Endothelial cell of umbilical vein (primary cell): ENCODE data around the gene IQSEC3. TPM values are rescaled to one million over a fixed set of nuclear protein-coding genes. Genes with fewer than 3 reads are reported as not detected.

Experiments
- BruUV-seq: library from RNA; stranded (reverse); fragments of 400-500 nt; replicated peaks from 2 replicates; lab custom pipeline; 2021; lab: Mats Ljungman, UMichigan
- CTCF ChIA-PET: fragments of 300-600, 350-600 bp; sonication (Branson Sonifier 250); formaldehyde crosslinking; loops from one replicate; lab custom pipeline; 2021; ENCODE audit warnings: antibody characterized with exemption, inconsistent platforms; lab: Charles Lee
- POLR2A ChIA-PET: fragments of 300-600, 350-600 bp; sonication (Branson Sonifier 250); formaldehyde crosslinking; loops from one replicate; lab custom pipeline; 2021; ENCODE audit warnings: antibody characterized with exemption, inconsistent platforms; lab: Charles Lee
- DNase-seq: peaks from one replicate; pipeline ENCODE4 v3.0.0-alpha.2; 2011; ENCODE audit warnings: low read depth, low spot score
- FAIRE-seq: peaks from 2 replicates; lab custom pipeline; 2011; peaks lifted over from hg19 to GRCh38; lab: Jason Lieb, UNC
- H2AFZ ChIP-seq: 2 replicates; pipeline ENCODE4 v1.6.0; 2012; ENCODE audit warnings: low read depth, low read length, control low read depth, inconsistent platforms
- H3K27ac ChIP-seq: 2 replicates; pipeline ENCODE4 v1.5.1; 2011; ENCODE audit warnings: low read depth, mild to moderate bottlenecking, control low read depth, low read length, moderate library complexity; ENCODE audit not compliant: insufficient read depth
- H3K27me3 ChIP-seq, 2 experiments: 2 replicates each; pipeline versions ENCODE4 v1.6.0 to v1.6.1; 2011; ENCODE audit warnings: low read length in 2 of 2, mixed read lengths in 1 of 2; ENCODE audit not compliant: control insufficient read depth in 2 of 2, insufficient read depth in 2 of 2
- H3K36me3 ChIP-seq, 2 experiments: 2 replicates in 1 of 2; 3 replicates in 1 of 2; pipeline ENCODE4 v1.5.1; 2011; ENCODE audit warnings: low read length in 2 of 2, mild to moderate bottlenecking in 1 of 2, moderate library complexity in 1 of 2; ENCODE audit not compliant: control insufficient read depth in 2 of 2, insufficient read depth in 2 of 2; ENCODE audit errors: extremely low read depth in 1 of 2
- H3K4me1 ChIP-seq: 3 replicates; pipeline ENCODE4 v1.5.1; 2011; ENCODE audit warnings: mild to moderate bottlenecking, low read length; ENCODE audit not compliant: control insufficient read depth, insufficient read depth; ENCODE audit errors: extremely low read depth
- H3K4me2 ChIP-seq: 2 replicates; pipeline ENCODE4 v1.6.1; 2011; ENCODE audit warnings: low read length, control low read depth, mixed read lengths; ENCODE audit not compliant: insufficient read depth
- H3K4me3 ChIP-seq, 3 experiments: fragments of 200-600 bp in 1 of 3; sonication (generic), shearing (Covaris generic) in 1 of 3; replicated peaks in 1 of 3; 2 replicates each; pipeline ENCODE4 v1.5.1; 2011 to 2016; ENCODE audit warnings: control low read depth in 3 of 3, low read length in 3 of 3, mild to moderate bottlenecking in 2 of 3, inconsistent platforms in 1 of 3, low read depth in 1 of 3, moderate library complexity in 1 of 3; ENCODE audit not compliant: insufficient read depth in 1 of 3
- H3K79me2 ChIP-seq: 2 replicates; pipeline ENCODE4 v1.6.0; 2012; ENCODE audit warnings: low read length, inconsistent platforms; ENCODE audit not compliant: control insufficient read depth, insufficient read depth
- H3K9ac ChIP-seq: replicated peaks from 2 replicates; pipeline ENCODE3; 2011; ENCODE audit warnings: low read length, control low read depth; ENCODE audit not compliant: insufficient read depth; ENCODE audit errors: extremely low read depth
- H3K9me1 ChIP-seq: replicated peaks from 3 replicates; pipeline ENCODE4 v1.6.0; 2011; ENCODE audit warnings: mild to moderate bottlenecking, low read length; ENCODE audit not compliant: control insufficient read depth, insufficient read depth; ENCODE audit errors: extremely low read depth
- H3K9me3 ChIP-seq: replicated peaks from 2 replicates; pipeline ENCODE4 v1.5.1; 2012; ENCODE audit warnings: low read length, inconsistent platforms; ENCODE audit not compliant: control insufficient read depth, insufficient read depth
- H4K20me1 ChIP-seq: replicated peaks from 2 replicates; pipeline ENCODE3; 2011; ENCODE audit warnings: mild to moderate bottlenecking, low read length; ENCODE audit not compliant: control insufficient read depth, insufficient read depth; ENCODE audit errors: extremely low read depth
- CTCF ChIP-seq, 2 donors: IDR thresholded peaks; 1 replicate in 1 of 2; 2 replicates in 1 of 2; pipeline ENCODE4 v1.5.1; 2011; ENCODE audit warnings: low read length in 2 of 2, mild to moderate bottlenecking in 2 of 2, moderate library complexity in 2 of 2, control low read depth in 1 of 2, inconsistent platforms in 1 of 2, low read depth in 1 of 2; ENCODE audit not compliant: insufficient read depth in 1 of 2; ENCODE audit errors: extremely low read depth in 1 of 2
- EZH2 ChIP-seq: IDR thresholded peaks from 2 replicates; pipeline ENCODE4 v1.6.1; 2012; ENCODE audit warnings: borderline replicate concordance, low read depth, mild to moderate bottlenecking, moderate library complexity, low read length, inconsistent platforms; ENCODE audit not compliant: severe bottlenecking
- FOS ChIP-seq: IDR thresholded peaks from 2 replicates; pipeline ENCODE4 v1.6.1; 2011; ENCODE audit warnings: mild to moderate bottlenecking, low read length, moderate library complexity, borderline replicate concordance; ENCODE audit not compliant: insufficient read depth
- GATA2 ChIP-seq: IDR thresholded peaks from 2 replicates; pipeline ENCODE4 v1.7.0; 2011; ENCODE audit warnings: low read depth, mild to moderate bottlenecking, moderate library complexity, mixed read lengths, low read length; ENCODE audit not compliant: insufficient read length, insufficient read depth
- JUN ChIP-seq: IDR thresholded peaks from 2 replicates; pipeline ENCODE4 v1.6.1; 2011; ENCODE audit warnings: borderline replicate concordance, low read depth; ENCODE audit not compliant: insufficient read length, insufficient read depth
- MAX ChIP-seq: IDR thresholded peaks from 2 replicates; pipeline ENCODE4 v1.6.1; 2011; ENCODE audit not compliant: insufficient read depth, insufficient read length
- MYC ChIP-seq: IDR thresholded peaks from one replicate; pipeline ENCODE4 v1.6.1; 2011; ENCODE audit warnings: mild to moderate bottlenecking, low read depth, low read length
- POLR2A ChIP-seq: IDR thresholded peaks from 2 replicates; pipeline ENCODE4 v1.6.1; 2012; ENCODE audit warnings: low read depth, mild to moderate bottlenecking, control low read depth, low read length
- POLR2AphosphoS5 ChIP-seq: IDR thresholded peaks from 2 replicates; pipeline ENCODE4 v1.6.1; 2012; ENCODE audit warnings: low read depth, mild to moderate bottlenecking, control low read depth, low read length, moderate library complexity; ENCODE audit not compliant: insufficient read depth
- dilution Hi-C: fragments of 300-500 bp; cut with MboI; formaldehyde crosslinking; loops from one replicate; pipeline ENCODE4 v1.15.0; 2019; ENCODE audit warnings: low sequenced_read_pairs; ENCODE audit not compliant: extremely low pct_ligation_motif_present
- intact Hi-C: fragments of 100-400 bp; cut with micrococcal nuclease; formaldehyde crosslinking; loops from one replicate; pipeline ENCODE4 v1.10.0; 2022
- polyA plus RNA-seq, 4 experiments: library from polyadenylated mRNA; depleted of rRNA in 3 of 4; stranded (reverse) in 3 of 4; unstranded in 1 of 4; fragments of >200 nt; gene quantifications; 2 replicates each; pipeline versions ENCODE4 v1.2.1 to v1.2.3, GENCODE V29; 2011 to 2012; ENCODE audit warnings: missing spikeins in 1 of 4
- total RNA-seq: library from RNA; stranded (reverse); gene quantifications from 2 replicates; pipeline ENCODE4 v1.2.3, GENCODE V29; 2021

IQSEC3 gene
- total and polyA plus RNA-seq, 2 donors (not counting 3 experiments of a cell fraction or from before 2014, with no cell fraction given) = not detected

GRCh38 chr12:191541-191940 is 125.0 kb downstream of the IQSEC3 start:
- ChIA-PET POLR2A (no interaction called here), CTCF (no interaction called here)
- H4K20me1 ChIP-seq = no peaks in the 10 kb centered on the region
- H3K79me2 ChIP-seq = no peaks in the 10 kb centered on the region
- intact Hi-C loops = no loop called here
- H3K27ac ChIP-seq = no peak overlapping the region
- H3K9me1 ChIP-seq = no peaks in the 10 kb centered on the region
- no peak overlapping the region for H3K9ac ChIP-seq
- no peaks in the 10 kb centered on the region for H3K9me3 ChIP-seq
- no peak overlapping the region for H3K4me3 ChIP-seq
- TF ChIP-seq CTCF (IDR thresholded peaks at IDR 0.05; ENCODE audit: extremely low read depth in 1 of 2, insufficient read depth in 1 of 2, low read depth in 1 of 2, low read length in 2 of 2) (no peak), GATA2 (no peak), MYC (no peak), EZH2 (no peak), MAX (no peak), POLR2AphosphoS5 (no peak), FOS (no peak), POLR2A (no peak), JUN (no peak)
- H2AFZ ChIP-seq = no peak overlapping the region
- FAIRE-seq (no peak), DNase-seq (no peak)
- dilution Hi-C loops = no loop called here
- no peaks in the 10 kb centered on the region for H3K27me3 ChIP-seq
- peaks cover 2% of the 10 kb centered on the region for H3K4me1 ChIP-seq
- no TSS peak for BruUV-seq
- H3K4me2 ChIP-seq = no peak overlapping the region
- H3K36me3 ChIP-seq = no peaks in the 10 kb centered on the region
